8988T (cell line): Measurements from ENCODE around the gene ABHD16A.
A peak's percentile ranks its signal among the peaks of the same experiment; 100 is the strongest.

ENCODE experiments used
- DNase-seq: peaks from one replicate; pipeline ENCODE4 v3.0.0; 2011

The ABHD16A gene

DNA sequence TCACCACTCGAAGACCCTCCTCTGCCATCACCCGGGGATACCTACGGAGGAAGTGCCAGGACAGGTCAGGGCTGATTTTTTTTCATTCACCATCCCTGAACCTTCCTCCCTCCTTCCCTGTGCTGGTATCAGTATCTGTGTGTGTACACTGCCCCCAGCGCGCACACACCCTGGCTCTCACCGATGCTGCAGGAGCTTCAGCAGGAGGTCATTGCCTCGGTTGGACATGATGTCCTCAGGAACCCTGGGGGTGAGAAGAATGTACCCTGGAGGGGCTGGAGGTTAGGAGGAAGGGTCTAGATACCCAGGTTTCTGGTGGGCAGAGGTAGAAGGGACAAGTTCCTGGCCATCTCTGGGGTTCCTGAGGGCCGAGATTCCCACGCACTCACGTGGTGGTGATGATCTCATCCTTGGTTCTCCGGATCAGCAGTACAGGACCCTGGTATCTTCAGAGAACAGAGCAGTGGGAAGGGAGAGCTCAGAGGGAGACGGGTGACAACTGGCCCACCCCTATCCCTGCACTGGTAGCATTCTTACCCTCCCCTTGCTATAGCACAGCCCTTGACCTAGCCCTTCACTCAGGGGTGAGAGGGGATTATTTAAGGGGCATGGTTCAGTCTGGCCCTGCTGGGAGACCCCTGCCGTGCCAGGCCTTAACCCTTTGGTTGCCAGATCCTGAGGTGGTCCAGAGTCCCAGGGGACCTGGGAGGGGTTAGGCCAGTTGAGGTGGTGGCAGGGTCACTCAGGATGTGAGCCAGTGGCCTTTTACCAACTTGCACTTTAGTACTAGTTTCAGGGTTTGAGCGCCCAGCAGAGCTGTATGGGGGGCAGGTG, 15.0 kb downstream of the ABHD16A start:
- DNase-seq = no peak

DNA sequence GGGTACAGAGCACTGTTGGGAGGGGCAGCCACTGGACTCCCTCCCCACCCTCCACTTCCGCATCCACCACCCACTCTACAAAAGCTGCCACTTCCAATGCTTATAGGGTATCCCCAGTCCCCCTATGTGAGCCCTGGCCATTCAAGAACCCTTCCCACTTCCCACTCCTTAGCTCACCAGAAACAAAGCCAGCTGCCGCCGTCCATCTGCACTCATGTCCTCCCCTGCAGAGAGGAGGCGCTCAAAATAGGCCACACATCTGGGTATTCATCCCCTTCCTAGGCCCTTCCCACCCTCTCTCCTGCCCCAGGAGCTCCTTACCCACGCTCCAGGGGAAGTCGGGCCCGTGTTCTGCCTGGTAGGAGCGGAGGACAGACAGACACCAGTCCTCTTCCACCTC, 15.8 kb downstream of the ABHD16A start:
- no peak for DNase-seq

DNA sequence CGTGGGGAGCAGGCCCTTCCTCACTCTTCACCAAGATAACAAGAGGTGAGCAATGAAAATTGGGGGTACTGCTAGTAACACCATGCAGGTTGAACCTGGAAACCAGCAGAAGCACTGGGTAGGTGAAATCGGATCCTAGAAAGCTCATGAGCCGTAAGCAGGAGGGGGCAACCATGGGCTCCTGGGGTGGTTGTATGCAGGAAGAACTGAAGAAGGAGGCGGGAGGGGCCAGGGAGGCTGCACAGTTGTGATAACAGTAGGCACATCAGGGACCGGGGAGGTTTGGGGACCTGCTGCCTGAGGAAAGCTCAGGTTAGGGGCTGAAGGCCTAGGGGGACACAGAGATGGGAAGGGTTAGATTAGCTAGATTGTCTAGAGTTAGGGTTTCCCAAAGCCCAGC, 16.6 kb downstream of the ABHD16A start:
- DNase-seq = no peak

DNA sequence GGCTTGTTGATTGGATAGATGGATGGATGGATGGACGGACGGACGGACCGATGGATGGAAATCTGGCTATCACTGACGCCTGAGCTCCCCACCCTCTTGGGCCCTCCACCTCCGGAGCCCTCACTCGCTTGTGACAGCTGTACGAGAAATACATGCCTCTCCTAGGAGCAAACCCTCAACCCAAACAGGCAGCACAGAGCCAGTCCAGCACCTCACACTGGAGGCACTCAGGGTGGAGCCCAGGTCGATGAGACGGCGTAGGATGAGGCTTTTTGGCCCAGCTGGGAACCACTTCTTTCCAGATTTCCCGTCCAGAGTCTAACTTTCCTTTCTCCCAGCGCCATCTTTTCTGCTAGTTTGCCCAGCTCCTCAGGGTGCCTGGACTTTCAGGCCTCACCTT, 19.5 kb downstream of the ABHD16A start:
- DNase-seq = no peak

DNA sequence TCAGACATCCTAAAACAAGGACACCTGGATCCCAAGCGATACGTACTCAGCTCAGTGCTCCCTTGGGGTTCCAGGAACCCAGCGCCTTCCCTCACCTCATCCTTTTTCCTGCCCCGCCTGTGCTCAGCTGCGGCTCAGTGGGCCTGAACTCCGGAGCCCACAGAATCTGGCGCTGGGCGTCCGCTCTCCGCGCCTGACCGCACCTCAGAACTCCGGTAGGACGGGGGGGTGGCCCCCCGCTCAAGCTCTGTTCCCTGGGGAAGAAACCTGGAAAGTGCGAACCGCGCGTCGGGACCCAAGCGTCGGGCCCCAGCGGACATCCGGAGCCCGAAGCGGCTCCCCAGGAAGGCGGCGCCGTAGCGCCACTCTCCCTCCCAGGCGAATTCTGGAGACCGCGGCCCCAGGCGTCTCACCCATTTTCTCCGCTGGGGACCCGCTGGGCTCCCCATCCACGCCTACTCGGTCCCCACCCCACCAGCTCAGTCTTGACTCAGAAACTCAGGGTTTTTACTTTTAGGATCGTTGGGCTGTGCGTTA, 21.9 kb downstream of the ABHD16A start:
- peak; percentile 76 for DNase-seq

DNA sequence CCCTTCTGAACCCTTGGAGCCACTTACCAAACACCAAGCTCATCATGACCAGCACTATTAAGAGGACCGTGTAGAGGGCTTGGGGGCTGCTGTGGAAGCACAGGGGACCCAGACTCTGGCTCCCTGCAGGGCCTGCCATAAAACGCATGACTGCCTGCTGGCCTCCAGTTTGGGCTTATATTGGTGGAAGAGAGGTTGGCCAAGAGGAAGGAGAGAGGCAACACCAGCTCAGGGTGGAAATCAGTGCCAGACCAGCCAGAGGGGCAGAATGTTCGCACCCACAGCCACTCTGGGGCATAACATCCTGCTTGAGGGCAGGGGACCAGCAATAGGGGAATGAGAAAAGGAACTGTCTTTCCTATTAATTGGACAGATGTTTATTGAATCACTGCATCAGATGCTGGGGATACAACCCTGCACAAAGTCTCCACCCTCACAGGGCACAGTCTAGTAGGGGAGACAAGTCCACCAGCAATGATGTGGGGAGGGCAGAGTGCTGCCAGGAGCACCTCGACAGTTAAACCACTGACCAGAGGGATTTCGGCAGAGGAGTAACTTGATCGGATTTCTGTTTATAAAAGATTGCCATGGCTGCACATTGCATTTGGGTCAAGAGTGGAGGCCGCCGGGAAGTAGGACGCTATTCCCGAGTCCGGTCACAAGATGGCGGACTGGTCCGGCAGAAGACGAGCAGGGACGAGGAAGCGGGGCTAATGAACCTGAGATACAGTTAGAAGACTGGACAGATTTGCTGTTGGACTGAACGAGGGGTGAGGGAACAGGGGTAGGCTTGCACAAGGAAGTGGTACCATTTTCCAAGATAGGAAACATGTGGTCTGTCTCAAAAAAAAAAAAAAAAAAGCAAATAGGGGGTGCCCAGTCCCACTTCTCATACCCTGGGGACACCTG, 22.6 kb downstream of the ABHD16A start, which contains the start of gene LY6G5C:
TSS of gene LY6G5C (minus strand) at position 842 of the 909 bp plus-strand sequence. CDS start at position 148, 694 bp downstream.
- DNase-seq = peak; percentile 63

DNA sequence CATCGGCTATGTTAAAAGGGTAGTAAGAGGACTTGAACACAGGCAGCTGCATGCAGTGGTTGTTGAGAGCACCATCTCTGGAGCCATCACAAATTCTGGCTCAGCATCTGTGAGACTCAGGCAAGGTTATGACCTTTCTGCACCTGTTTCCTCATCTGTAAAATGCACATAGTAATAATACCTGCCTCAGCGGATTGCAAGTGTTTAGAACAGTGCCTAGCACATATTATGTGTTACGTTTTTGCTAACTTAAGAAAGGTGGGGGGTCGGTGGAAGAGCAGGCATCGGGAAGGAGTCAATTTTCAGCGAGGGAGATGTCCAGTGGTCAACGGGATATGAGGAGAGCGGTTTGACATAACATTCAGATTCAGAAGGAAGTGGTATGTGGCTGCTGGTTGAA, 25.2 kb downstream of the ABHD16A start:
- no peak for DNase-seq

DNA sequence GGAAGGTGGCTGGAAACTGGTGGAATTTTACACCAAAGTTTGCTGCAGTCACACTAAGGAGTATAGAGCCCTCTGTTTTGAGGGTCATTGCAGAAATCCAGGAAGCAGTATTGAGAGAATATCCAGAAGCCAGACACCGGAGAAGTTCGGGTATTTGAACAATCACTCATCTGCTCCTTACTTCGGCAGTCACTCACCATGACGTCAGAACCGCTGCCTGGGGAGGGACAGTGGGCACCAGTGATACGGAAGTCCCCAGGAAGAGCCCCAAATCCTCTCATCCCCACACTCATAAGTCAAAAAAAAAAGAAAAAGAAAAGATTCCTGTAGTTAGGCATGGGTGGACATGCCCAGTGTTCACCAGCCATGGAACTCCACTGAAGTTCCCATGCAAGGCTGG, 26.2 kb downstream of the ABHD16A start:
- DNase-seq = no peak

DNA sequence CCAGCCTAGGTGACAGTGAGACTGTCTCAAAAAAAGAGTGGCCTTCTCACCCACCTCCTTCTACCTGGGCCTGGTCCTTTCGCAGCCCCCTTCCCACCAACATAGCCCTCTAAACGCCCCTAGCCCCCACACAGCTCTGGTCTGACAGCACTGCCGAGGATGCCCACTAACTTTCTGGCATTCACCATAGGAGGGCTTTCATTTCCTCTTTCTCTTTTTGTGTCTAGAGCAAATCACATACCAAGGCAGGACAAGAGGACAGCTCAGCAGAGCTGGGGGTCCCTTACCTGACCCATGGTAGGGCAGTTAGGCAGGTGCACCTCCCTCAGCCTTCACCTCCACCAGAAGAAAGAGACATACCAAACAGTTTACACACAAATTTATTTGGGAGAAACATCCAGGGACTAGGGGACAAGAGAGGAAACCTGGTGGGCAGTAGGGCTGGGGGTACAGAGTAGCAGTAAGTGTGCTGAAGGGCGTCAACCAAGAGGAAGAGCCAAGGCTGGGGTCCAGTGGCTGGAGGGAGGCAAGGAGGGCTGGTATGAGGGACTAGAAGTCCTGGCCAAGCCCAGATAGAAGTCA, 26.7 kb downstream of the ABHD16A start:
- DNase-seq = no peak

DNA sequence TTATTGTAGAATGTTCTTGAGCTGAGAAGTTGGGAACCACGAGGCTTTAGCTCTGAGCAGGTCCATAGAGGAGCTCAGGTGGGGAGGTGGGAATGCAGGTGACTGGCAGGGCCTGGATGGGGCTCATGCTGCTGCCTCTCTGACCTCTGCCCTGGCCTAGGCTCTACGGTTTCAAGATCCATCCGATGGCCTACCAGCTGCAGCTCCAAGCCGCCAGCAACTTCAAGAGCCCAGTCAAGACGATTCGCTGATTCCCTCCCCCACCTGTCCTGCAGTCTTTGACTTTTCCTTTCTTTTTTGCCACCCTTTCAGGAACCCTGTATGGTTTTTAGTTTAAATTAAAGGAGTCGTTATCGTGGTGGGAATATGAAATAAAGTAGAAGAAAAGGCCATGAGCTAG, 33.4 kb downstream of the ABHD16A start, which contains the start of gene LY6G5B:
TSS of gene LY6G5B (plus strand) at position 301 of the 400 bp plus-strand sequence. CDS start 975 bp downstream, outside the sequence.
- DNase-seq = no peak

DNA sequence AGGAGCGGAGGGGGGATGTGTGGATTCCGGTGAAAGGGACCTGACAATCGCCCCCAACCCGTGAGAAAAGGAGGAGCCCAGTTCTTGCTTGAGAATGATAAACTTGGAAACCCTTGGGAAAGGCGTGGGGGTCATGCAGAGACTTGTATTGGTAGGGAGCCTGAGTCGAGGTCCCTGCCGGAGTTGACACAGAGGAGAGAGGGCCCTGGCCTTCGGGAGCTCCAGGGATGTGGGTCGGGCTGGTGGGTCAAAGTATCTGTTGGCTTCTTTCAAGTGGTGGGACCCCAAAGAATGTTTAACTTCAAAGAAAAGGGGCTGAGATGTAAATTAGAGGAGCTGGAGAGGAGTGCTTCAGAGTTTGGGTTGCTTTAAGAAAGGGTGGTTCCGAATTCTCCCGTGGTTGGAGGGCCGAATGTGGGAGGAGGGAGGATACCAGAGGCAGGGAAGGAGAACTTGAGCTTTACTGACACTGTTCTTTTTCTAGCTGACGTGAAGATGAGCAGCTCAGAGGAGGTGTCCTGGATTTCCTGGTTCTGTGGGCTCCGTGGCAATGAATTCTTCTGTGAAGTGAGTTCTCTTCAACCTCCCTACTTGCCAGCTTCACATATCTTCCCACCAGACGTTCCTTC, 36.7 kb downstream of the ABHD16A start:
- no peak for DNase-seq

DNA sequence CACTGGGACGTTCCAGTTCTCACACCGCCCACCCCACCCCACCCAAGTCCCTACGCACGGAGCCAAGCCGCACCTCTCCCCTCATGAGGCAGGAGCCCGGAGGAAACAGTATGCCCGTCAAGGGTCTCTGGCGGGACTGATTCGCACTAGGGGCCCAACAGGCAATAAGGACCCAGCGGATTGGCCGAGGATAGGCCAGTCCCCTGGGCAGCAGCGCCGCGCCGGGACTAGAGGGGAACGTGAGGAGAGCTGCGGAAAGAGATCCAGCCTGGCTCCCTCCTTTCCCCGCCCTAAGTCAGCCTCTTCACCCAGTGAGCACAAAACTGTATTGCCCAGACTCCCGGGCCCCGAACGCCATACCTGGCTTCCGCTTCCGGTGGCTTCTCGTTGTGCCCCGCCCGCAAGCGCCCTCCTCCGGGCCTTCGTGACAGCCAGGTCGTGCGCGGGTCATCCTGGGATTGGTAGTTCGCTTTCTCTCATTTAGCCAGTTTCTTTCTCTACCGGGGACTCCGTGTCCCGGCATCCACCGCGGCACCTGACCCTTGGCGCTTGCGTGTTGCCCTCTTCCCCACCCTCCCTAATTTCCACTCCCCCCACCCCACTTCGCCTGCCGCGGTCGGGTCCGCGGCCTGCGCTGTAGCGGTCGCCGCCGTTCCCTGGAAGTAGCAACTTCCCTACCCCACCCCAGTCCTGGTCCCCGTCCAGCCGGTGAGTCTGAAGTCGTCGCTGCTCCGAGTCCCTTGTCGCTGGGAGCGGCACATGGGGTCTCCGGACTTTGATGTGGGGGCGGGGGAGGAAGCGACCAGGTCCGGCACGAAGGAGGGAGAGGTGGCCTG, 37.4 kb downstream of the ABHD16A start, which contains the start of gene CSNK2B:
TSS of gene CSNK2B (plus strand) at position 580 of the 836 bp plus-strand sequence. CDS start 752 bp downstream, outside the sequence.
- DNase-seq = peak; percentile 95

DNA sequence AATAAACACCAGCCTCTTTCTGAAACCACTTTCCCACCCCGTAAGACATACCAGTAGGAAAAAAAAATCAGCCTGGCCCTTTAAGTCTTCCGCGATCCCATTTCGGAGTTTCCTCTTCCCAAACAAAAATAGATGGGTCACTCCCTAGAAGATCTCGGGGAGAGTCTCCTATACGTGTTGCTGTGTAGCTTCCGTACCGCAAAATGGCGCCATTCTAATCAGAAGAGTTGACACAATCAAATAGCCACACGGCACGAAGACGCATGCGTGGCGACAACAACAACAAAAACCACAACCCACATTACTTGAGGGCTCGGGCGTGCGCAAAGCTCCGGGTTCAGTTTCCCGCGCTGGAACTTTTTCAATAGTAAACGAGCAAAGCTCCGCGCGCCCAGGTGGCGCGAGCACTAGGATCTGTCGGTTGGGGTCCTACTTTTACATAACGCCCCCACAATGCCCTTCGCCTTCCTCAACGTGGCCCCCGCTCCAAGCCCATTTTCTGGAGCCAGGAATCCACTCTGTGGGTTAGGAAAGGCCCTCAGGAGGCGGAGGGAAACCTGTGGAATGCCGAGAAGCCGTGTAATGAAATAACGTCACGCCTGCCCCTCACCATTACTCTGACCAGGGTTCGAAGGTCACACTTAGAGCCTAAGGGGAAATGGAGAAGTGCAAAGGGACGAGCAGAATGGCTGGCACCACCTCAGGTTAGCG, 38.2 kb downstream of the ABHD16A start, which contains the start of gene GPANK1:
TSS of gene GPANK1 (minus strand) at position 208 of the 711 bp plus-strand sequence. CDS start 519 bp downstream, outside the sequence.
- DNase-seq = peak; percentile 53

DNA sequence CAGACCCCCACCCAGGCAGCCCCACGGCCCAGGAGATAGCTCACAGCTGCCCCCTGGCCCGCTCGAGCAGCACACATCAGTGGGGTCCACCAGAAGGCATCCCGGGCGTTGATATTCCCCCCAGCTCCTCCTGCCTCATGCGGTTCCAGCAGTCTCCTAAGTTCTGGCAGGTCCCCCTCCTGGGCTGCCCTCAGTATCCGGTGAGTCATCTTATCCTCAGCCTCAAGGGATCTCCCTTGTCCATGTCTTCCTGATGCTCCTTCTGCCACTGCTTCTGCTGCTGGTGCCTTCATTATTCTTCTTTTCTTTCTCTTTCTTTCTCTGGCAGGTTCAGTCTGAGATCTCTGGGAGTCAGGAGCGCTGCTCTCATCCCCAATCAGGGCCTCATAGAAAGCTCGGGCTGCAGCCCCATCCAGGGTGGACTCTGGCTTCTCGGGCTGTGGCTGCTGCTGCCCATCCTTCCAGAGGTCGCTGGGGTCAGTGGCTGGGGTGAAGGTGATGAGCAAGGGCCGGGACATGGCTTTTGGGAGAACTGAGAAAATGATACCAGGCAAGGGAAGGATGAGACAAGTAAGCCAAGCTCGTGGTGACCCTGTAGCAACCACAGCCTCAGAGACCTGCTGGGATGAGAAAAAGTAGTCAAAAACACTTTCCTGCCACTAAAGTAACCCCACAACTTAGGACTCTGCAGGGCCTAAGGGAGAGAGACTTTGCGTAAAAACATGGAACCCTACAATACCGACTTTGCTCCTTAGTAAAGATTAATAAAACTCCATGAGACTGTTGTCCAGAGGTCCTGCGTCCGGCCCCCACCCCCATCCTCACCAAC, 38.9 kb downstream of the ABHD16A start:
- peak; percentile 70 for DNase-seq

DNA sequence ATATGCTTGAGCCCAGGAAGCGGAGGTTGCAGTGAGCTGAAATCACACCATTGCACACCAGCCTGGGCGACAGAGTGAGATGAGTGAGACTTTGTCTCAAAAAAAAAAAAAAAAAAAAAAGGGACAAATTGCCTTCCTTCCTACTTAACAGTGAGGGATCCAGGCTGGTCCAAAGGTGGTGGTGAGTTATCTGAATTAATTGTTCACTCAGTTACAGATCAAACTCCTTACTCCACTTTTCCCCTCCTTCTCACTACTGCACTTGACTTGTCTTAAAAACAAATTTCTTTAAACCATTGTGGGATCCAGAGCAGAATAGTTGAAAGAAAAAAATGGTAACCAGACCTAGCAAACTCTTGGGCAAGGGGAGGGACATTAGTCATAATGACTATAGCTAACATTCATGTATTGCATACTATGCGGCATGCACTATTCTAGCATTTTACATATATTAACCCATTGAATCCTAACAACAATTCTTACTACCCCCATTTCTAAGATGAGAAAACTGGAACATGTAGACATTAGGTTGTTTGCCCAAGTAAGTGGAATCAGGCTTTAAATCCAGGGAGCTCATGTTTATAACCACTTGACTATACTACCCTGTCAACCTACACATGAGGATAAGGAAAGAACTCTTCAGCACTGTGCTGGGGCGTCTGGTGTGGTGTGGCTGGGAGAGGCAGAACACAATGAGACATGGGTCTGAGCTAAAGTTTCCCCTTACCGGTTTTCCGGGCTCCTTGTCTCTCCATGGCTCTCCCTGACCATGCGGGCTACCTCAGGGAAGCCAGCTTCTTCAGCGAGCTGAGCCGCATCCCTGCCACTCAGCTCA, 39.8 kb downstream of the ABHD16A start:
- no peak for DNase-seq

DNA sequence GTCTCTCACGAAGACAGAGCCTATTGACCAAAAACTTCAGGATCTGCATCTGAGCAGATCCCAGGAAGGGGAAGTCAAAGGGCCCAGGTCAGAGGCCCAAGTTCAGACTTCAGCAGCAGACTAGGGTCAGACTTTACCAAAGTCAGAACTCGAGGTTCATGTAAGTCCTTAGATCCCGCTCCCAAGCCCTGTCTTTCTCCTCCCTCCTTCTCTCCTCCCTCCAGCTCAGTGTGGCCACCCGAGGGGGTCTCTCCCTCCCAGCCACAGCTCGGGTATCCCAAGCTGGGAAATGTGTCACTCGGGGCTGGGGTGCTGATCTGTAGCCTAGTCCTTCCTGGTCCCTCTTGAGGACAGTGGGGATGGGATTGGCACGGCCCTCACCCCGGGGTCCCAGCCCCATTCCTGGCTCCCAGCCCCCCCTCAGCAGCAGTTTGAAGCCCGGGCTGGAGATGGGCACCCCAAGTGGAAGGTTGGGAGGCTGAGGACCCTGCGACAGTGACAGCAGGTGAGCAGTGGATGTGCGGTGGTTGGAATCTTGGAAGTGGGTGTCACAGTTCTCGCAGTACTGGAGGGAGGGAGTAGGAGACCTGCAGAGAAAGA, 40.9 kb downstream of the ABHD16A start:
- no peak for DNase-seq

DNA sequence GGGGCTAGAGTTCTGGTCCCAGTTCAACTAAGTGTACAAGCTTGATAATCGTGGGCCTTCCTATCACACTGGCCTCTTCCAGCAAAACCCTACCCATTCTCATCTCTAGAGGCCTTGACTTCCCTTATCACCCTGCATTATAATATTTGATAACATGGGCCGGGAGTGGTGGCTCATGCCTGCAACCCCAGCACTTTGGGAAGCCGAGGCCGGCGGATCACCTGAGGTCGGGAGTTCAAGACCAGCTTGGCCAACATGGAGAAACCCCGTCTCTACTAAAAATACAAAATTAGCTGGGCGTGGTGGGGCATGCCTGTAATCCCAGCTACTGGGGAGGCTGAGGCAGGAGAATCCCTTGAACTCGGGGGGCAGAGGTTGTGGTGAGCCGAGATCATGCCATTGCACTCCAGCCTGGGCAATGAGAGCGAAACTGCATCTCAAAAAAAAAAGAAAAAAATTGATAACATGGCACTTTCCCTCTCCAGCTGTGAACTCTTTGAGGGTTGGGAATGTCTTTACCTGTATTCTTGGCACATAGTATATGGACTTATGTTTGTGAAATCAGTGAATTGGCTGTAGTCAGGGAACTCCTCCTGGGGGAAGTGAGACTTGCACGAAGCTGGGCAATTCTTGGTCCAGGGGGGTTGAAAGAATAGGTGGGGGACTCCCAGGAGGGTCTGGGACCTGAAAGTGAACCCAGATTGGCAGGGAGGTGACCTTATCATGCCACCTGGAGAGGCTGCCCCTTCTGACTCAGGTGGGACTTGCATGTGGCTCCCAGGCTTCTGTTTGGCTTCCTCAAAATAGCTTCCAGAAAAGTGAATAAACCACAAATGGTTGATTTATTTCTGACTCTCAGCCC, 41.6 kb downstream of the ABHD16A start:
- DNase-seq = no peak
